Measurements from ENCODE around the gene FBLN2. TPM values are rescaled to one million over a fixed set of nuclear protein-coding genes. Genes with fewer than 3 reads are reported as not detected.

FBLN2 gene
- polyA plus RNA-seq, 1 of the 3 experiments (the other 2 are of a cell fraction): 5.2 TPM

GRCh38 chr3:13553686-13554085 is 4.8 kb downstream of the FBLN2 start:
- no peaks in the 10 kb centered on the region for H4K20me1 ChIP-seq (ENCODE audit: insufficient read depth)
- H3K9me2 ChIP-seq: no peaks in the 10 kb centered on the region
- no peaks in the 10 kb centered on the region for H3K36me3 ChIP-seq (replicated peaks in 1 of 2; ENCODE audit: control insufficient read depth in 1 of 2, insufficient read depth in 2 of 2, low read length in 1 of 2)
- peaks cover 0 to 34% of the 10 kb centered on the region in 2 experiments; a peak in 1 of 4 replicates for H3K4me1 ChIP-seq (ENCODE audit: control insufficient read depth in 1 of 2, insufficient read depth in 2 of 2, low read depth in 1 of 2, low read length in 1 of 2)
- 66% methylated on average over 10 of the region's 12 CpGs for WGBS (ENCODE audit: low lambda C conversion rate)
- H2AFZ ChIP-seq (ENCODE audit: low read depth): no peak overlapping the region
- no peaks in the 10 kb centered on the region for H3K27me3 ChIP-seq (ENCODE audit: insufficient read depth)
- H3K9ac ChIP-seq: no peak overlapping the region
- no peak for DNase-seq
- H3K4me3 ChIP-seq (ENCODE audit: low read depth in 2 of 2, low read length in 1 of 2): no peak overlapping the region
- no peaks in the 10 kb centered on the region for H3F3A ChIP-seq (replicated peaks; ENCODE audit: insufficient read depth)
- no peak overlapping the region for H3K27ac ChIP-seq (ENCODE audit: low read depth in 2 of 2, low read length in 1 of 2)
- no peak overlapping the region for H3K4me2 ChIP-seq
- H3K9me3 ChIP-seq: no peaks in the 10 kb centered on the region
- ChIA-PET POLR2A (interaction anchor here (0.6 kb wide), 1 partner anchor 799 kb away, joined by 3 read pairs; no protein-coding TSS in a partner anchor), CTCF (interaction anchor here (1.0 to 1.7 kb wide), 2 partner anchors 31 to 58 kb away, joined by 3 to 9 read pairs; no protein-coding TSS in a partner anchor)
- TF ChIP-seq MEF2A (IDR thresholded peaks at IDR 0.05; ENCODE audit: borderline replicate concordance, low read depth) (no peak), POLR2AphosphoS5 (IDR thresholded peaks at IDR 0.05; ENCODE audit: low read depth, low read length) (no peak), MXI1 (IDR thresholded peaks at IDR 0.05; ENCODE audit: low read depth, low read length) (no peak), FOSL2 (IDR thresholded peaks at IDR 0.05; ENCODE audit: borderline replicate concordance, low read depth) (no peak), USF2 (IDR thresholded peaks at IDR 0.05; ENCODE audit: borderline replicate concordance, low read depth, low read length) (no peak), GABPA (IDR thresholded peaks at IDR 0.05; ENCODE audit: low read depth) (no peak), RXRA (IDR thresholded peaks at IDR 0.05; ENCODE audit: borderline replicate concordance, low read depth) (no peak), USF1 (IDR thresholded peaks at IDR 0.05; ENCODE audit: borderline replicate concordance, low read depth) (no peak), SIN3A (IDR thresholded peaks at IDR 0.05; ENCODE audit: borderline replicate concordance, low read depth, low read length) (no peak), JUND (IDR thresholded peaks at IDR 0.05) (no peak), TAF1 (IDR thresholded peaks at IDR 0.05; ENCODE audit: borderline replicate concordance, low read depth, low read length) (no peak), FOXJ3 (CRISPR knock-in tag; IDR thresholded peaks at IDR 0.05) (no peak), MAX (IDR thresholded peaks at IDR 0.05; ENCODE audit: low read depth) (no peak)
- TF ChIP-seq, protein P1, sequence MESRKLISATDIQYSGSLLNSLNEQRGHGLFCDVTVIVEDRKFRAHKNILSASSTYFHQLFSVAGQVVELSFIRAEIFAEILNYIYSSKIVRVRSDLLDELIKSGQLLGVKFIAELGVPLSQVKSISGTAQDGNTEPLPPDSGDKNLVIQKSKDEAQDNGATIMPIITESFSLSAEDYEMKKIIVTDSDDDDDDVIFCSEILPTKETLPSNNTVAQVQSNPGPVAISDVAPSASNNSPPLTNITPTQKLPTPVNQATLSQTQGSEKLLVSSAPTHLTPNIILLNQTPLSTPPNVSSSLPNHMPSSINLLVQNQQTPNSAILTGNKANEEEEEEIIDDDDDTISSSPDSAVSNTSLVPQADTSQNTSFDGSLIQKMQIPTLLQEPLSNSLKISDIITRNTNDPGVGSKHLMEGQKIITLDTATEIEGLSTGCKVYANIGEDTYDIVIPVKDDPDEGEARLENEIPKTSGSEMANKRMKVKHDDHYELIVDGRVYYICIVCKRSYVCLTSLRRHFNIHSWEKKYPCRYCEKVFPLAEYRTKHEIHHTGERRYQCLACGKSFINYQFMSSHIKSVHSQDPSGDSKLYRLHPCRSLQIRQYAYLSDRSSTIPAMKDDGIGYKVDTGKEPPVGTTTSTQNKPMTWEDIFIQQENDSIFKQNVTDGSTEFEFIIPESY (IDR thresholded peaks at IDR 0.05; ENCODE audit: borderline replicate concordance, low read depth): no peak
- H3K79me2 ChIP-seq (ENCODE audit: insufficient read depth): no peaks in the 10 kb centered on the region

All from SK-N-SH (cell line).